H9 (cell line): ENCODE results near the gene CDO1. TPM values are rescaled to one million over a fixed set of nuclear protein-coding genes. Genes with fewer than 3 reads are reported as not detected.

Source experiments
- DNase-seq: peaks from one replicate; pipeline ENCODE4 v3.0.0-alpha.2; 2017
- H2AFZ ChIP-seq: one replicate; pipeline ENCODE4 v1.6.1; 2013; ENCODE audit warnings: mild to moderate bottlenecking, low read length, control low read depth, moderate library complexity
- H2AK5ac ChIP-seq: 2 replicates; pipeline ENCODE4 v1.6.1; 2013; ENCODE audit warnings: low read length, control low read depth, mixed read lengths; ENCODE audit not compliant: insufficient read length
- H2BK120ac ChIP-seq: one replicate; pipeline ENCODE4 v1.6.1; 2013; ENCODE audit warnings: low read depth, mild to moderate bottlenecking, low read length, control low read depth, inconsistent platforms; ENCODE audit not compliant: poor library complexity, severe bottlenecking
- H2BK12ac ChIP-seq: 2 replicates; pipeline ENCODE4 v1.6.1; 2013; ENCODE audit warnings: low read length, control low read depth, mixed read lengths, low read depth; ENCODE audit not compliant: insufficient read length
- H2BK15ac ChIP-seq: 2 replicates; pipeline ENCODE4 v1.6.1; 2013; ENCODE audit warnings: low read depth, low read length, control low read depth
- H2BK20ac ChIP-seq: one replicate; pipeline ENCODE4 v1.6.1; 2013; ENCODE audit warnings: low read depth, mild to moderate bottlenecking, low read length, control low read depth, inconsistent platforms; ENCODE audit not compliant: poor library complexity, severe bottlenecking
- H2BK5ac ChIP-seq: 2 replicates; pipeline ENCODE4 v1.6.1; 2013; ENCODE audit warnings: low read length, control low read depth, mixed read lengths; ENCODE audit not compliant: insufficient read length
- H3K14ac ChIP-seq: 2 replicates; pipeline ENCODE4 v1.6.1; 2013; ENCODE audit warnings: low read length, control low read depth; ENCODE audit not compliant: insufficient read depth
- H3K18ac ChIP-seq: 2 replicates; pipeline ENCODE4 v1.6.1; 2013; ENCODE audit warnings: low read depth, mild to moderate bottlenecking, mixed read lengths, low read length, control low read depth; ENCODE audit not compliant: insufficient read length
- H3K23ac ChIP-seq: 2 replicates; pipeline ENCODE4 v1.6.1; 2013; ENCODE audit warnings: low read length, control low read depth, mixed read lengths, low read depth; ENCODE audit not compliant: insufficient read length
- H3K23me2 ChIP-seq: 2 replicates; pipeline ENCODE4 v1.6.1; 2013; ENCODE audit warnings: low read depth, mild to moderate bottlenecking, mixed read lengths, low read length, control low read depth; ENCODE audit not compliant: insufficient read length, poor library complexity, severe bottlenecking
- H3K27ac ChIP-seq: 2 replicates; pipeline ENCODE4 v1.5.1; 2013; ENCODE audit warnings: low read length, control low read depth, mixed read lengths, low read depth; ENCODE audit not compliant: insufficient read length
- H3K27me3 ChIP-seq: 2 replicates; pipeline ENCODE4 v1.6.1; 2013; ENCODE audit warnings: low read length, control low read depth, inconsistent platforms; ENCODE audit not compliant: insufficient read depth
- H3K4ac ChIP-seq: 2 replicates; pipeline ENCODE4 v1.6.1; 2013; ENCODE audit warnings: low read depth, mild to moderate bottlenecking, control low read depth, inconsistent platforms, low read length, moderate library complexity
- H3K4me1 ChIP-seq: 2 replicates; pipeline ENCODE4 v1.6.1; 2013; ENCODE audit warnings: low read length, control low read depth, inconsistent platforms; ENCODE audit not compliant: insufficient read depth
- H3K4me2 ChIP-seq: 2 replicates; pipeline ENCODE4 v1.6.1; 2013; ENCODE audit warnings: low read length, control low read depth, mixed read lengths; ENCODE audit not compliant: insufficient read length, insufficient read depth
- H3K56ac ChIP-seq: 2 replicates; pipeline ENCODE4 v1.6.1; 2013; ENCODE audit warnings: low read depth, mild to moderate bottlenecking, mixed read lengths, low read length, control low read depth; ENCODE audit not compliant: insufficient read length
- H3K79me1 ChIP-seq: 2 replicates; pipeline ENCODE4 v1.6.1; 2013; ENCODE audit warnings: low read depth, mild to moderate bottlenecking, moderate library complexity, low read length, control low read depth, inconsistent platforms; ENCODE audit not compliant: insufficient read depth, poor library complexity, severe bottlenecking
- H3K79me2 ChIP-seq: 2 replicates; pipeline ENCODE4 v1.6.1; 2013; ENCODE audit warnings: low read length, control low read depth, inconsistent platforms; ENCODE audit not compliant: insufficient read depth
- H3K9ac ChIP-seq: 2 replicates; pipeline ENCODE4 v1.6.1; 2013; ENCODE audit warnings: low read length, control low read depth, mixed read lengths; ENCODE audit not compliant: insufficient read length; ENCODE audit errors: extremely low read depth
- H3K9me3 ChIP-seq: one replicate; pipeline ENCODE4 v1.6.1; 2013; ENCODE audit warnings: low read depth, low read length, inconsistent platforms; ENCODE audit not compliant: control insufficient read depth
- H3T11ph ChIP-seq: one replicate; pipeline ENCODE4 v1.6.1; 2013; ENCODE audit warnings: mild to moderate bottlenecking, low read length, control low read depth, inconsistent platforms
- H4K20me1 ChIP-seq: one replicate; pipeline ENCODE4 v1.6.1; 2013; ENCODE audit not compliant: control insufficient read depth, insufficient read length, insufficient read depth
- H4K5ac ChIP-seq: 2 replicates; pipeline ENCODE4 v1.6.1; 2013; ENCODE audit warnings: low read depth, mild to moderate bottlenecking, mixed read lengths, low read length, control low read depth; ENCODE audit not compliant: insufficient read length
- H4K8ac ChIP-seq: replicated peaks from 2 replicates; pipeline ENCODE4 v1.6.1; 2013; ENCODE audit warnings: low read length, control low read depth, mixed read lengths, low read depth; ENCODE audit not compliant: insufficient read length
- H4K91ac ChIP-seq: 2 replicates; pipeline ENCODE4 v1.6.1; 2013; ENCODE audit warnings: low read depth, mild to moderate bottlenecking, moderate library complexity, mixed read lengths, low read length, control low read depth; ENCODE audit not compliant: insufficient read length
- H3K27ac Mint-ChIP-seq, 3 experiments: 2 replicates in 2 of 3; 3 replicates in 1 of 3; pipeline ENCODE4 v1.8.0; 2020 to 2021; ENCODE audit warnings: mixed read lengths in 3 of 3, mild to moderate bottlenecking in 1 of 3, moderate library complexity in 1 of 3
- H3K27me3 Mint-ChIP-seq: 2 replicates; pipeline ENCODE4 v1.8.0; 2021; ENCODE audit warnings: low read depth, mild to moderate bottlenecking, moderate library complexity, mixed read lengths
- H3K36me3 Mint-ChIP-seq, 3 experiments: 2 replicates in 2 of 3; 3 replicates in 1 of 3; pipeline ENCODE4 v1.8.0; 2020 to 2021; ENCODE audit warnings: low read depth in 3 of 3, mixed read lengths in 3 of 3; ENCODE audit not compliant: insufficient read depth in 1 of 3
- H3K4me1 Mint-ChIP-seq, 2 experiments: 2 replicates each; pipeline ENCODE4 v1.8.0; 2020; ENCODE audit warnings: mixed read lengths in 2 of 2
- H3K4me3 Mint-ChIP-seq, 2 experiments: 2 replicates in 1 of 2; 3 replicates in 1 of 2; pipeline ENCODE4 v1.8.0; 2020 to 2021; ENCODE audit warnings: mild to moderate bottlenecking in 2 of 2, mixed read lengths in 2 of 2, moderate library complexity in 1 of 2
- H3K9me3 Mint-ChIP-seq, 2 experiments: 2 replicates in 1 of 2; 3 replicates in 1 of 2; pipeline ENCODE4 v1.8.0; 2020; ENCODE audit warnings: mild to moderate bottlenecking in 2 of 2, mixed read lengths in 2 of 2, moderate library complexity in 1 of 2
- CTCF ChIP-seq: fragments of 200-600 bp; sonication (generic); conservative IDR thresholded peaks from 3 replicates; pipeline ENCODE4 v1.8.0; 2021; ENCODE audit warnings: antibody characterized with exemption, mild to moderate bottlenecking
- WGBS: extraction: QIAGEN DNeasy Blood & Tissue Kit; methylation state at CpG from one replicate; pipeline ENCODE4 v1.1.7; 2013; ENCODE audit warnings: missing lambda C conversion rate, low lambda C conversion rate, mixed read lengths; ENCODE audit not compliant: insufficient read length; ENCODE audit errors: extremely low coverage; 5-methylcytosine and 5-hydroxymethylcytosine counted together
- long read RNA-seq: library from polyadenylated mRNA; unstranded; transcript quantifications from one replicate; pipeline ENCODE4 v2.0.0, GENCODE V29; 2020
- total RNA-seq: library from RNA; stranded (reverse); gene quantifications from 2 replicates; pipeline ENCODE4 v1.2.1, GENCODE V29; 2021

The CDO1 gene
- total RNA-seq: 11.2 and 12.2 TPM in 2 replicates
- long read RNA-seq, transcript CDO1-201 (5 exons, 1,860 nt): major isoform, 39 of 47 reads
- long read RNA-seq, partial matches to known transcripts: 0 of 47 reads
- long read RNA-seq, other reads (novel, unspliced or antisense): 8 of 47 reads

DNA sequence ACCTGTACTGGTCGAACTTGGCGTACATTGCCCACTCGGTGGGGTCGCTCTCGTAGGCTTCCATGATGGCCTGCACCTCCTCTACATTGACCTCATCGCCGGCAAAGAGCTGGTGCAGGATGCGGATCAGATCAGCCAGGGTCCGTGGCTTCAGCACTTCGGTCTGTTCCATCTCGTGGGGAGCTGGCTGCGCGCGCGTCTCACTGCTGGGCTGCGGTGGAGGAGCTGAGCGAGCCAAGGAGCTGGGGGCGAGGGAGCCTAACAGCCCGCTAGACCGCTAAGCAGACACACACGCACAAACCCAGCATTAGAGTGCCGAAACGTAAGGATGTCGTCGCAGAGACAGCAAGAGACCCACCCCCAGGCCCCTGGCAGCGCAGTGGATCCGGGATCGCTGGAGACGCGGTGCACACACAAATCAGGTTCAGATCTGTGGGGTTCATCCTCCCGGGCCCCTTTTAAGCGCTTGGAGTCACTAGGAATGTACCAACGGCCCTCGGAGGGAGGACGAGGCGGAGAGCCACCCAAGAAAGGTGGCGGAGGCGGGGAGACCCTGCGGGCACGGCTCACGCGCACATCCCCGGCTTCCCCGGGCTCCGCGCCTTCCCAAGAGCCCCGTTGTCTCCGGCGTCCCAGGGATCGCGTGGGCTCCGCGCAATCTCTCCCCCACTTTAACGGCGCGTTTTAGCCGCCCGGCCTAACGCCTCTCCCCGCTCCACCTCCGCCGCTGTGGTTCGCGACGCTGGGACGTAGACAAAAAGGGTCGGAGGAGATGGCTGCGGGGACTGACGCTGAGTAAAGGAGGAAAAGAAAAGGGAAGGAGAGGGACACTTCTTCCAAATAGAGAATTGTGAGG lies at the start of gene CDO1:
TSS of gene CDO1 (minus strand) at position 434 of the 856 bp plus-strand sequence. CDS start at position 172, 262 bp downstream.
- H3K4me2 ChIP-seq: peak within 1 kb of the TSS; percentile 66
- Mint-ChIP-seq H3K27me3 (peaks cover 31% of the 10 kb centered on the region), H3K36me3 (peaks cover 0 to 3% (median 0%) of the 10 kb centered on the region in 3 experiments; a peak in 3 of 7 replicates), H3K9me3 (no peaks in the 10 kb centered on the region), H3K27ac (peak within 1 kb of the TSS in 1 of 3 experiments; percentile 42; a peak in 1 of 7 replicates), H3K4me3 (peak within 1 kb of the TSS; percentile 92 to 96), H3K4me1 (peaks cover 18 to 22% of the 10 kb centered on the region in 2 experiments)
- WGBS: no CpG with 5 or more reads among the region's 69 CpGs
- H3K9me3 ChIP-seq: no peaks in the 10 kb centered on the region
- no peak within 1 kb of the TSS for H3K27ac ChIP-seq
- peak; percentile 75 for DNase-seq
- peak within 1 kb of the TSS; percentile 99 for H3K14ac ChIP-seq
- H3K4ac ChIP-seq: no peak within 1 kb of the TSS
- no peak within 1 kb of the TSS for H2AK5ac ChIP-seq
- H2BK15ac ChIP-seq: no peak within 1 kb of the TSS
- no peak within 1 kb of the TSS for H3T11ph ChIP-seq
- peak within 1 kb of the TSS; percentile 48 for H3K9ac ChIP-seq
- H2BK120ac ChIP-seq: no peak within 1 kb of the TSS
- no peak within 1 kb of the TSS for H3K23ac ChIP-seq
- no peak within 1 kb of the TSS for H3K56ac ChIP-seq
- no peak within 1 kb of the TSS for H4K5ac ChIP-seq
- no peak within 1 kb of the TSS for H2BK12ac ChIP-seq
- TF ChIP-seq CTCF: no peak
- H3K23me2 ChIP-seq: peaks cover 7% of the 10 kb centered on the region
- no peaks in the 10 kb centered on the region for H3K79me1 ChIP-seq
- no peak within 1 kb of the TSS for H2BK20ac ChIP-seq
- H3K27me3 ChIP-seq: peaks cover 9% of the 10 kb centered on the region; the same call in 1 of the 2 replicates
- no peak within 1 kb of the TSS for H4K91ac ChIP-seq
- no peak within 1 kb of the TSS for H4K8ac ChIP-seq
- H3K18ac ChIP-seq: peak within 1 kb of the TSS; percentile 95
- H2AFZ ChIP-seq: no peak within 1 kb of the TSS
- H2BK5ac ChIP-seq: no peak within 1 kb of the TSS
- H3K4me1 ChIP-seq: no peaks in the 10 kb centered on the region
- H3K79me2 ChIP-seq: no peaks in the 10 kb centered on the region
- H4K20me1 ChIP-seq: no peaks in the 10 kb centered on the region
